Measurements from ENCODE around the gene SELENOO.
A peak's percentile ranks its signal among the peaks of the same experiment; 100 is the strongest.
"Not testable (repeated sequence)": the region's sequence is repeated elsewhere in the genome, so short reads cannot be mapped to it uniquely, and the experiment has no call there.

SELENOO gene

DNA sequence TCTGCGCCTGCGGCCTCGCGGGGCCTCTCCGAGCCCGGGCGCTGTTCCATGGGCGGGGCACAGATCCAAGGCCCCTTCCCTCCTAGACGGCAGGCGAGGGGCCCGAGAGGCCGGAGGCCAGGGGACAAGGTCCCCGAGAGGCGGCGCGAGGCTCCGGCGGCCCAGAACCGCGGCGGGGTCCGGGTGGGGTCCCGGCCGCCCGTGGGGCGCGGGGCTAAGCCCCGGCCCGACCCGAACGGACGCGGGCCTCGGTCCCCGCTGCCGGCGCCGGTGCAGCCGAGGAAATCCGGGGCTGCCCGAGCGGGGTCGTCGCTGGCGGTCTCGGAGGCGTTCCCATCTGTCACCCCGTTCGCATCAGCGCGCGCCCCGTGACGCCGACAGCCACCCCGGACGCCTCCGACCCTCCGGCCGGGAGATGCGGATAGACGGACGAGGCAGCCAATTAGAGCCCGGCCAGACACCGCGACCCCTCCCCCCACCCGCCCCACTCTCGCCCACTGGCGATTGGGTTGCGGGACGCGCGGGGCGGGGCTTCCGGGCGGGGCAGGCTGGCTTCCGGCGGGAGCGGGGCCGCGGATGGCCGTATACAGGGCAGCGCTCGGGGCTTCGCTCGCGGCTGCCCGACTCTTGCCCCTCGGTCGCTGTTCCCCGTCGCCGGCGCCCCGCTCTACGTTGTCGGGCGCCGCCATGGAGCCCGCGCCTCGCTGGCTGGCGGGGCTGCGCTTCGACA, at the start of gene SELENOO:
TSS of gene SELENOO (plus strand) at position 551 of the 730 bp plus-strand sequence. CDS start at position 577, 26 bp downstream.
- DNase-seq: peak; percentile 95

DNA sequence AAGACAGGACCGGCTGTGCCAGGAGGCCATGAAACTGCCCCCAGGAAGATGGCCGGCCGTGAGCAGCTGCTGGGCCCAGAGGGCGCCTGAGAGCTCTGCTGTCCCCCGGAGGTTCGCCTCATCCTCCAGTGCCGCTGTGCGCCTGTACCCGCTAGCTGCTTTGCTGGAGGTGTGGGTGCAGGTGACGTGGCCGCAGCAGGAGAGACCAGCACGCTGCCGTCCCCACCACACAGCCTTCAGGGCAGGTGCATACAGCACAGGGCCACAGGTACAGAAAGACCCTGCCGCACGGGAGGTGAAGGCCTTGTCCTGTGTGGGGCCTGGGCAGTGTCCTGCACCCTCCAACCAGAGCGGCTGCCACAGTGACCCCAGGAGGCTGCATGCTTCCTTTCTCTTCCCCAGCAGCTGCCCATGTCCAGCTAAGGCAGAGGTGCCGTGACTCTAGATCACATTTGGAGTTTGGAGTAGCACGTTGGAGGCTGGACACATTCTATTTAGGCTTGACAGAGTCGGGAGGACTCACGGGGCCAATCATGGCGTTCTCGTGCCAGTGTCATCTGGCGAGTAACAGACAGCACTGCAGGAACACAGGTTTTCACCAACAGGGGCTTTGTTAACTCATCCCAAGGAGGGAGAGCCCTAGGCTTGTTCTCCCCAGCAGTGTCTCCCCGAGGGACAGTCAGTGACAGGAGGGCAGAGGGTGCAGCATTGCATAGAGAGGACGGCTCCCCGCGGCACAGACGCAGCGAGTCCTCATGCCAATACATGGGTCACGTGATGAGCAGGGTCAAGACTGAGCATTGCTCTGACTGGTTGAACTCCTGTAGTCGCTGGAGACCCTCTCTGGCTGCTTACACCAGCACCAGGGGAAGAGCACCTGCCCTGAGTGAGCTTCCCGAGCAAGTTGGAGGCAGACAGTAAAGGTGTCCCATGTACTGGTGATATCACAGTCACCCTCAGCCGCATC, 49.0 kb upstream of the SELENOO start:
- no peak for DNase-seq

- DNase-seq: no peak
Measured at GRCh38 chr22:50153056-50153755, 47.6 kb upstream of the SELENOO start.

GRCh38 chr22:50153756-50154140, 47.1 kb upstream of the SELENOO start:
- DNase-seq: no peak

DNA sequence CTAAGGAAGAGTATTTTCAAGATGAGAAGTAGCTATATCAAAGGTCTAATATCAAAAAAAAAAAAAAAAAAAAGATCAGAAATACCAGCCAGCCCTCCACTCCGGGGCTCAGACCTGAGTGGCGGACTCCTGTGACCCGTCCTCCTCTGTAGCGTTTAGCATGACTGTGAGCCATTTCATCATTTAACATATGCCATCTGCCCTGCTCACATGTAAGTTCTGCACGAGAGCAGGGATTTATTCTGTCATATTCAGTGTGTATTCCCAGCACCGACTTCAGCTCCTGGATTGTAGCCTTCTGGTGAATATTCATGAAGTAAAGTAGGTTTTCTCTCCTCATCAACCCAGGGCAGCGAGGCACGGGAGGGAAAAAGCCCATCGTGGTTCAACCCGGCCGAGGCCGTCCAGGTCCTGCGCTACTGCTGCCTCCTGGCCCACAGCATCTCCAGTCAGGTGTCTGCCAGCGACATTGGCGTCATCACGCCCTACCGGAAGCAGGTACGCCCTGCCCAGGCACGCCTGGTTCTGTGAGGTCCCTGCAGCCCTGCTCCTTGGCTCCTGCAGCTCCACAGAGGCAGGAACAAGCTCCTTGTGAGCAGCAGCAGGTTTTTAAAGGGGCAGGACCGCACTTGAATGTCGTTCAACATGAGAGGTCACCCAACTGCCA, 43.0 kb upstream of the SELENOO start:
- DNase-seq: peak; percentile 10

- DNase-seq: no peak
Measured at GRCh38 chr22:50160947-50161346, 39.9 kb upstream of the SELENOO start.

DNA sequence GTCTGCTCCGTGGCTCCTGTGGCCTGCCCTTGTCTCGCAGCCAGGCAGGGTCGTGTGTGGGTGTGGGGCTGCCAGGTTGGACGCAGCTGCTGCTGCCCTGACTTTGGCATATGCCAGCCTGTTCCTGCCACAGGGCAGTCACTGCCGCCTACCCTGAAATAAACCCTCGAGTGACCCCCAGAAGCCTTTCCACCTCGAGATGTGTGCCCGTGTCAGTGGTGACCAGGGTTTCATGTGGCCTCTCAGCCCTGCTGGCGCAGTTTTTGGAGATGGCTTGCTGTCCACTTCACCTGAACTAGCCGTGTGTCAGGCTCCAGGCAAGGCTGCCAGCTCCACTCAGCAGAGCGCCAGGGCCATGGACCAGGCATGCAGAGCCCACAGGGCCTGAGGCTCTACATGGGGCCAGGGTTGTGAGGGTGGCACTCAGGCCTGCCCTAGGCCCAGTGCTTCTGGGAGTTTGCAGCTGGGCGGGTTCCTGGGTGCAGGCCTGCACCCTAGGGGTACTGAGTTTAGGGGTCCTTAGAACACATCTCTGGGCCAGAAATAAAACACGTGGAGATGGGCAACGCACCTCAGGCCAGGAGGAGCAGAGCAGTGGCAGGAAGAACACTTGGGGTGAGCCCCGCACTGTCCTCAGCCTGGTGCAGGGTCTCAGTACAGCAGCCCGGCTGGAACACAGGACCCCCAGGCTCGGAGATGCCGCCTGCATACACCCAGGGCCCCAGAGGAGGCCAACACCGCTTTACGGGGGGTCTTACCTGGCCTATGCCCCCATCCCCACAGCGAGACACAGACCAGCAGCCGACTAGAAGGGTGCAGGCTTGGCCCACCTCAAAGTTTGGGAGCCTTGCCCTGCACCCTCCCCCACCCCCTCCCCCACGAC, 39.1 kb upstream of the SELENOO start:
- no peak for DNase-seq

GRCh38 chr22:50162391-50162956, 38.3 kb upstream of the SELENOO start:
- no peak for DNase-seq

GRCh38 chr22:50165436-50166123, 35.2 kb upstream of the SELENOO start:
- DNase-seq: no peak

- DNase-seq: no peak
Measured at GRCh38 chr22:50167689-50168489, 32.9 kb upstream of the SELENOO start.

DNA sequence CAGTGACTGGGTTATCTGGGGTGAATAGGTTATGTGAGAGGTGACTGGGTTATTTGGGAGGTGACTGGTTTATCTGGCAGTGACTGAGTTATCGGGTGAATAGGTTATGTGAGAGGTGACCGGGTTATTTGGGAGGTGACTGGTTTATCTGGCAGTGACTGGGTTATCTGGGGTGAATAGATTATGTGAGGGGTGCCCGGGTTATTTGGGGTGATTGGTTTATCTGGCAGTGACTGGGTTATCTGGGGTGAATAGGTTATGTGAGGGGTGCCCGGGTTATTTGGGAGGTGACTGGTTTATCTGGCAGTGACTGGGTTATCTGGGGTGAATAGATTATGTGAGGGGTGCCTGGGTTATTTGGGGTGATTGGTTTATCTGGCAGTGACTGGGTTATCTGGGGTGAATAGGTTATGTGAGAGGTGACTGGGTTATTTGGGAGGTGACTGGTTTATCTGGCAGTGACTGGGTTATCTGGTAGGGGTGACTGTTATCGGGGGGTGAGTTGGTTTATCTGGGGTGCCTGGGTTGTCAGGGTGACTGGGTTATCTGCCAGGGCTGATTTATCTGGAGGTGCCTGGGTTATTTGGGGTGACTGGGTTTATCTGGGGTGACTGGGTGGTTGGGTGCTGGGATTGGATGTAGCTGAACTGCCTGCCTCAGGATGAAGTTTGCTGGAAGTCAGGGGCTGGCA, 32.2 kb upstream of the SELENOO start:
- not testable (repeated sequence) for DNase-seq

DNA sequence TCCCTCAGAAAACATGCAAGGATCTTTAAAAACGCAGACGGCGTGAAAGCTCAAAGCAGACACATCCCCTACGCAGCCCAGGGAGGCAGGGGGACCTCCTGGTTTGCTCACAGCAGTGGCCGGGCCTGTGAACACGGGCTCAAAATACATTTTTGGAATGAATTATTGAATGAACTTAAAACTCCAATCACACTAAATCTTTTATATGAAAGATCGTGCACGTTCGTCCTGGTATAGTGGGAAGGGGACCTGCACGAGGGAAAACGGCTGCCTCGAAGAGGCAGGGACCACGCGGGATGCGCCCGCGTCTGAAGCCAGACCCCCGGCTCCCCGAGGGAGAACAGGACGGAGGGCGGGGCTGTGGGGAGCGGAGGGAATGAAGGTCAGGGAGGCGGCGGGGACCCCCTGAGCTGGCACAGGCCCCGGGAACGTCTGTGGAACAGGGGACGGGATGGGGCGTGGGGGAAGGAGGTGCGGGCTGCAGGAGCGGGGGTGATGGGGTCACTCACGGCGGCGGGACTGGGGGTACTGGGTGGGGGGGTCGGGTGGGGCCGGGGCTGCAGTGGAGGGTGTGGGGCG, 31.5 kb upstream of the SELENOO start:
- DNase-seq: no peak

GRCh38 chr22:50169774-50170341, 31.0 kb upstream of the SELENOO start:
- DNase-seq: peak; percentile 77

- peak; percentile 70 for DNase-seq
Measured at GRCh38 chr22:50170453-50171318, 30.1 kb upstream of the SELENOO start, which contains the start of gene PANX2. Gene PANX2 (plus strand): TSS chr22:50170731. CDS start chr22:50170731, 0 bp downstream.

DNA sequence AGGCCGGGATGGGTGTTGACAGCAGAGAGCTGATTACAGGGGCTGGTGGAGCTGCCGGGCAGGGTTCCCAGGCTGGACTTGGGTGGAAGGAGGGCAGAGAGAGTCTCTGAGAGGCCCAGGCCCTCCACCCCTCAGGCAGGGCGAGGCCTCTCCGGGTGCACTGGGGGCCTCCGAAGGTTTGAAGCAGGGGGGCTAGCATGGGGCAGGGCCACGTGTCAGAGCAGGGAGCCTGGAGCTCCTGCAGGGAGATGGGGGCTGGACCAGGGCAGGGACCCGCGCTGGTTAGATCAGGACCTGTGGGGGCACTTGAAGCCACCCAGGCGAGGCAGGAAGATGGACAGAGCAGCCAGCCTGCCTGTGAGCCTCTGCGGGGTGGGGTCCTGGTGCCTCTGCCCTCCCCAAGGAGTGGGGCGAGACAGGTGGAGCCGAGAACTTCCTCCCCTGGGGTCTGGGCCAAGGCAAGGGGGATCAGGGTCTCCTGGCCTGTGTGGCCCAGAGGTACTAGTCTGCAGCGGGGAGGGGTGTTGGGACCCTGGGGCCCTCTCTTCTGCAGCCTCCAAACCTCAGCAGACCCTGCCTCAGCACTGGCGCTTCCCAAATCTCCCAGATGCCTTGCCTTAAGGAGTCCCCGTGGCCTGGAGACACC, 29.4 kb upstream of the SELENOO start:
- DNase-seq: no peak

- DNase-seq: no peak
Measured at GRCh38 chr22:50171965-50172421, 28.8 kb upstream of the SELENOO start.
